HepG2 (cell line): ENCODE data around the gene RRAD. TPM values are rescaled to one million over a fixed set of nuclear protein-coding genes. Genes with fewer than 3 reads are reported as not detected.
A peak's percentile ranks its signal among the peaks of the same experiment; 100 is the strongest.

ENCODE experiments used
- ATAC-seq: fragments of 200-7000 bp; cut with Tn5 transposase; 3 replicates; pipeline ENCODE4 v1.9.1; 2020; ENCODE audit warnings: mild to moderate bottlenecking, moderate library complexity
- BruUV-seq: library from RNA; stranded (reverse); fragments of 400-500 nt; replicated peaks from 2 replicates; lab custom pipeline; 2021; lab: Mats Ljungman, UMichigan
- CTCF ChIA-PET: fragments of 300-600 bp; formaldehyde crosslinking; extraction: SDS; loops from one replicate; lab custom pipeline; 2021; ENCODE audit warnings: low total read pairs, inconsistent platforms, low intra/inter-chr PET ratio; lab: Yijun Ruan, JAX
- POLR2A ChIA-PET: fragments of 350-600 bp; sonication (Branson Sonifier 250); formaldehyde crosslinking; loops from one replicate; lab custom pipeline; 2020; ENCODE audit warnings: antibody characterized with exemption, inconsistent platforms; lab: Yijun Ruan, JAX
- DNase-seq: peaks from one replicate; pipeline ENCODE4 v3.0.0-alpha.2; 2015; ENCODE audit warnings: low spot score
- FAIRE-seq: peaks from 3 replicates; lab custom pipeline; 2011; peaks lifted over from hg19 to GRCh38; lab: Jason Lieb, UNC
- H2AFZ ChIP-seq: one replicate; pipeline ENCODE4 v1.6.1; 2011; ENCODE audit warnings: low read length, inconsistent platforms
- H3K27ac ChIP-seq: fragments of 300-600 bp; 3 replicates; pipeline ENCODE4 v1.8.0; 2011; ENCODE audit warnings: mixed run types, mild to moderate bottlenecking, mixed read lengths, low read length, inconsistent platforms; ENCODE audit not compliant: insufficient read depth; ENCODE audit errors: extremely low read length
- H3K27me3 ChIP-seq, 2 experiments: fragments of 200-600 bp in 1 of 2; 2 replicates in 1 of 2; 3 replicates in 1 of 2; pipeline versions ENCODE4 v1.6.0 to v1.8.0; 2011; ENCODE audit warnings: low read length in 2 of 2, mild to moderate bottlenecking in 2 of 2, moderate library complexity in 2 of 2, inconsistent platforms in 1 of 2; ENCODE audit not compliant: insufficient read depth in 2 of 2, control insufficient read depth in 1 of 2
- H3K36me3 ChIP-seq, 2 experiments: fragments of 200-600 bp in 1 of 2; replicated peaks in 1 of 2; 2 replicates in 1 of 2; 3 replicates in 1 of 2; pipeline versions ENCODE4 v1.5.1 to v1.8.0; 2011; ENCODE audit warnings: low read length in 2 of 2, inconsistent platforms in 1 of 2; ENCODE audit not compliant: insufficient read depth in 2 of 2, control insufficient read depth in 1 of 2
- H3K4me1 ChIP-seq: 2 replicates; pipeline ENCODE4 v1.5.1; 2012; ENCODE audit warnings: low read length, inconsistent platforms; ENCODE audit not compliant: insufficient read depth
- H3K4me2 ChIP-seq: 2 replicates; pipeline ENCODE4 v1.6.0; 2011; ENCODE audit warnings: low read depth, low read length, inconsistent platforms
- H3K4me3 ChIP-seq, 3 experiments: fragments of 200-600 bp in 1 of 3; sonication (generic), shearing (Covaris generic) in 1 of 3; replicated peaks in 1 of 3; 2 replicates each; pipeline ENCODE4 v1.5.1; 2011 to 2016; ENCODE audit warnings: low read length in 3 of 3, inconsistent platforms in 2 of 3, low read depth in 2 of 3, mild to moderate bottlenecking in 2 of 3, control low read depth in 1 of 3, mixed read lengths in 1 of 3; ENCODE audit not compliant: insufficient read depth in 1 of 3
- H3K79me2 ChIP-seq: one replicate; pipeline ENCODE4 v1.6.1; 2011; ENCODE audit warnings: low read length, inconsistent platforms; ENCODE audit not compliant: insufficient read depth
- H3K9ac ChIP-seq: 2 replicates; pipeline ENCODE4 v1.6.0; 2011; ENCODE audit warnings: mild to moderate bottlenecking, low read depth, low read length, inconsistent platforms; ENCODE audit not compliant: insufficient read depth
- H3K9me3 ChIP-seq: 2 replicates; pipeline ENCODE4 v1.5.1; 2012; ENCODE audit warnings: mild to moderate bottlenecking, low read length
- H4K20me1 ChIP-seq: 2 replicates; pipeline ENCODE4 v1.6.0; 2011; ENCODE audit warnings: inconsistent platforms, mild to moderate bottlenecking, low read length, moderate library complexity; ENCODE audit not compliant: insufficient read depth
- ATF1 ChIP-seq: IDR thresholded peaks from 2 replicates; pipeline ENCODE4 v1.6.1; 2016; ENCODE audit warnings: mild to moderate bottlenecking, control low read depth
- CHD4 ChIP-seq: fragments of 200-600 bp; sonication (generic); IDR thresholded peaks from 2 replicates; pipeline ENCODE4 v1.7.0; 2017; ENCODE audit warnings: mild to moderate bottlenecking, low read length, borderline replicate concordance
- EEA1 ChIP-seq: sonication (generic); formaldehyde crosslinking; IDR thresholded peaks from 2 replicates; pipeline ENCODE4 v1.5.1; 2020; ENCODE audit warnings: mild to moderate bottlenecking, missing genetic modification reagents, borderline replicate concordance
- KMT2B ChIP-seq: IDR thresholded peaks from 2 replicates; pipeline ENCODE4 v1.6.1; 2016; ENCODE audit warnings: missing genetic modification reagents, missing compliant biosample characterization
- NFE2L1 ChIP-seq: sonication (generic); formaldehyde crosslinking; IDR thresholded peaks from 2 replicates; pipeline ENCODE4 v1.4.0; 2020; ENCODE audit warnings: missing genetic modification reagents, mild to moderate bottlenecking, borderline replicate concordance
- NKX3-1 ChIP-seq: sonication (generic); formaldehyde crosslinking; IDR thresholded peaks from 2 replicates; pipeline ENCODE4 v1.5.0; 2020; ENCODE audit warnings: missing genetic modification reagents
- PTBP1 ChIP-seq: fragments of 200-400 bp; formaldehyde crosslinking; IDR thresholded peaks from 2 replicates; pipeline ENCODE4 v1.6.1; 2018; ENCODE audit warnings: low read length, low read depth; ENCODE audit not compliant: poor library complexity, severe bottlenecking
- RAD51 ChIP-seq: fragments of 450-650 bp; IDR thresholded peaks from 2 replicates; pipeline ENCODE4 v1.6.1; 2016; ENCODE audit warnings: borderline replicate concordance
- ZBTB21 ChIP-seq: sonication (generic); formaldehyde crosslinking; IDR thresholded peaks from 2 replicates; pipeline ENCODE4 v1.4.0; 2020; ENCODE audit warnings: missing genetic modification reagents
- ZFP36L1 ChIP-seq: sonication (generic); formaldehyde crosslinking; IDR thresholded peaks from 2 replicates; pipeline ENCODE4 v1.8.0; 2022; ENCODE audit warnings: mild to moderate bottlenecking, missing genetic modification reagents, moderate library complexity
- ZNF383 ChIP-seq: sonication (generic); formaldehyde crosslinking; IDR thresholded peaks from 2 replicates; pipeline ENCODE4 v1.4.0; 2020; ENCODE audit warnings: missing genetic modification reagents, mild to moderate bottlenecking, borderline replicate concordance
- ZNF672 ChIP-seq: sonication (generic); formaldehyde crosslinking; IDR thresholded peaks from 2 replicates; pipeline ENCODE4 v1.8.1; 2022; ENCODE audit warnings: missing genetic modification reagents
- ZNF839 ChIP-seq: sonication (generic); formaldehyde crosslinking; IDR thresholded peaks from 2 replicates; pipeline ENCODE4 v1.4.0; 2020; ENCODE audit warnings: missing genetic modification reagents, mild to moderate bottlenecking, borderline replicate concordance
- ZSCAN12 ChIP-seq: sonication (generic); formaldehyde crosslinking; IDR thresholded peaks from 2 replicates; pipeline ENCODE4 v1.9.0; 2021; ENCODE audit warnings: mild to moderate bottlenecking, missing genetic modification reagents
- WGBS: methylation state at CpG from one replicate; pipeline ENCODE4 v1.1.6; 2017; ENCODE audit warnings: low lambda C conversion rate; 5-methylcytosine and 5-hydroxymethylcytosine counted together
- in situ Hi-C: cut with HindIII; loops from 2 replicates; pipeline ENCODE4 v1.10.0; 2017; ENCODE audit warnings: low pct_unique_long_range_greater_than_20kb; ENCODE audit not compliant: extremely low pct_ligation_motif_present
- intact Hi-C: fragments of 100-400 bp; cut with micrococcal nuclease; formaldehyde crosslinking; loops from one replicate; pipeline ENCODE4 v1.10.0; 2022; ENCODE audit not compliant: unreplicated experiment
- polyA plus RNA-seq, 8 experiments: library from polyadenylated mRNA; depleted of rRNA in 3 of 8; stranded (reverse) in 7 of 8; unstranded in 1 of 8; fragments of >200 nt; fragmentation: Illumina TruSeq in 4 of 8; extraction: Trizol in 4 of 8; gene quantifications; 2 replicates each; pipeline versions ENCODE4 v1.2.1 to v1.2.3, GENCODE V29; 2011 to 2016; ENCODE audit warnings: low read depth in 4 of 8, missing spikeins in 1 of 8, mixed read lengths in 1 of 8; ENCODE audit not compliant: insufficient read depth in 1 of 8
- total RNA-seq, 5 experiments: library from RNA; depleted of rRNA; stranded (reverse); fragments of >200 nt; fragmentation: Illumina TruSeq; extraction: Trizol; gene quantifications; 2 replicates each; pipeline ENCODE4 v1.2.3, GENCODE V29; 2016; ENCODE audit warnings: low read depth in 1 of 5
- TF ChIP-seq, protein P1 (sequence below): sonication (generic); formaldehyde crosslinking; IDR thresholded peaks from 2 replicates; pipeline ENCODE4 v1.5.0; 2020; ENCODE audit warnings: mild to moderate bottlenecking, low read depth, missing genetic modification reagents, borderline replicate concordance
- TF ChIP-seq, protein P2 (sequence below): sonication (generic); formaldehyde crosslinking; conservative IDR thresholded peaks from 2 replicates; pipeline ENCODE4 v1.4.0; 2020; ENCODE audit warnings: missing genetic modification reagents
- TF ChIP-seq, protein P3 (sequence below): sonication (generic); formaldehyde crosslinking; IDR thresholded peaks from 2 replicates; pipeline ENCODE4 v1.4.0; 2020; ENCODE audit warnings: mild to moderate bottlenecking, low read depth, missing genetic modification reagents
- TF ChIP-seq, protein P4 (sequence below): sonication (generic); formaldehyde crosslinking; IDR thresholded peaks from 2 replicates; pipeline ENCODE4 v1.8.0; 2022; ENCODE audit warnings: low read depth, missing genetic modification reagents

The RRAD gene
- total and polyA plus RNA-seq, 2 of the 13 experiments (the other 11 are each of a cell fraction or from before 2014, with no cell fraction given): 0.80 to 1.1 TPM

DNA sequence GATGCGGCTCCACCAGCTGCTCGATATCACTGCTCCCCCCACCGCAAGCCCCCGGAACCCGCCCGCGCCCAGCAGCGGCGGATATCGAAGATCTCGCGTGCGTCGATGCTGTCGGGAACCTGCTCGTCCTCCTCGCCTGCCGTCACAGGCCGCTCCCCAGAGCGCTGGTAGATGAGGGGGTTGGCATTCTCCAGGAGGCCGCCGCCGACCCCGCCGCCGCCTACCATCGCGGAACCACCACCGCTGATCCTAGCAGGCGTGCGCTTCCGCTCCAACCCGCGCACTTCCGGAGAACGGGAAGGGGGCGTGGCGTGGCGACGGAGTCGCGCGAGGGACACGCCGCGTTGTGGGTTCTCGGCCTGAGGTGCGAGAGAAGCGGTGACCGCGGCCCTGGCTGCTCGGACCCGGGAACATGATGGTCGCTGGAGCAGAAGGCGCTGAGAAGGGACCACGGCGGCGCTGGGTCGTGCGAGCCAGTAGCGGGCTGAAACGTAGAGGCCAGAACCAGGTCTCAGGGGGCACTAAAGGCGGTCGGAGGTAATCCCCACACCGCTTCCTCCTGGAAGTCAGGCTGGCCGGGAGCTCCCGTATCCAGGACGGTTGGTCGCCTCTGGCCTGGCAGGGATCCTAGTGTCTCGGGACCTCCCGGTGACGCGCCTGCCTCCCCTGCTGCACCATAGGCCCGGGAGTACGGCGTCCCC, 9.0 kb upstream of the RRAD start, which contains the start of gene CIAO2B:
Gene CIAO2B, minus strand, starts transcription at position 265 of the 701 bp plus-strand sequence. Its CDS starts 38 bp downstream, at position 227.
- peak; percentile 76 for FAIRE-seq
- H2AFZ ChIP-seq: no peak within 1 kb of the TSS
- intact Hi-C loops (loop anchor here (1.0 kb wide), 1 partner anchor 177 kb away; no protein-coding TSS in a partner anchor), in situ Hi-C loops (no loop called here)
- peak within 1 kb of the TSS; percentile 81 for H3K27ac ChIP-seq
- H4K20me1 ChIP-seq: no peaks in the 10 kb centered on the region; the same call in 1 of the 2 replicates
- peak; percentile 77 for DNase-seq
- ChIA-PET POLR2A (interaction anchor here (0.7 to 2.4 kb wide), 11 partner anchors 8 to 133 kb away, joined by 3 to 20 read pairs (median 3); partner anchors contain the start of genes CDH16 and PDP2), CTCF (no interaction called here)
- no peaks in the 10 kb centered on the region for H3K9me3 ChIP-seq
- H3K4me3 ChIP-seq: peak within 1 kb of the TSS; percentile 81 to 89 (median 88)
- H3K27me3 ChIP-seq: no peaks in the 10 kb centered on the region; a peak in 1 of 5 replicates
- H3K79me2 ChIP-seq: peaks cover 33% of the 10 kb centered on the region
- H3K4me1 ChIP-seq: peaks cover 65% of the 10 kb centered on the region
- peak within 1 kb of the TSS; percentile 89 for H3K4me2 ChIP-seq
- 0% methylated on average over 24 of the region's 76 CpGs for WGBS
- peak; percentile 69 for ATAC-seq
- peak within 1 kb of the TSS; percentile 90 for H3K9ac ChIP-seq
- BruUV-seq: no TSS peak
- H3K36me3 ChIP-seq: peaks cover 6 to 18% of the 10 kb centered on the region in 2 experiments; a peak in 4 of 5 replicates
- TF ChIP-seq NFE2L1 (no peak), KMT2B (peak; percentile 97), ATF1 (CRISPR knock-in tag) (no peak), PTBP1 (no peak), EEA1 (CRISPR knock-in tag) (peak; percentile 64), NKX3-1 (peak; percentile 88; the same call in 1 of the 2 replicates), ZBTB21 (CRISPR knock-in tag) (peak; percentile 37; the same call in 1 of the 2 replicates), CHD4 (no peak), ZSCAN12 (peak; percentile 81; the same call in 1 of the 2 replicates), RAD51 (no peak), ZFP36L1 (CRISPR knock-in tag) (peak; percentile 83; the same call in 1 of the 2 replicates), ZNF839 (no peak), ZNF672 (0 out of 2 replicates have a peak, but pooled peaks have one; percentile 76), ZNF383 (CRISPR knock-in tag) (no peak)
- TF ChIP-seq, protein P1, sequence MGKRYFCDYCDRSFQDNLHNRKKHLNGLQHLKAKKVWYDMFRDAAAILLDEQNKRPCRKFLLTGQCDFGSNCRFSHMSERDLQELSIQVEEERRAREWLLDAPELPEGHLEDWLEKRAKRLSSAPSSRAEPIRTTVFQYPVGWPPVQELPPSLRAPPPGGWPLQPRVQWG (CRISPR knock-in tag): no peak
- TF ChIP-seq, protein P2, sequence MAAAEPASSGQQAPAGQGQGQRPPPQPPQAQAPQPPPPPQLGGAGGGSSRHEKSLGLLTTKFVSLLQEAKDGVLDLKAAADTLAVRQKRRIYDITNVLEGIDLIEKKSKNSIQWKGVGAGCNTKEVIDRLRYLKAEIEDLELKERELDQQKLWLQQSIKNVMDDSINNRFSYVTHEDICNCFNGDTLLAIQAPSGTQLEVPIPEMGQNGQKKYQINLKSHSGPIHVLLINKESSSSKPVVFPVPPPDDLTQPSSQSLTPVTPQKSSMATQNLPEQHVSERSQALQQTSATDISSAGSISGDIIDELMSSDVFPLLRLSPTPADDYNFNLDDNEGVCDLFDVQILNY (CRISPR knock-in tag): peak; percentile 58
- TF ChIP-seq, protein P3, sequence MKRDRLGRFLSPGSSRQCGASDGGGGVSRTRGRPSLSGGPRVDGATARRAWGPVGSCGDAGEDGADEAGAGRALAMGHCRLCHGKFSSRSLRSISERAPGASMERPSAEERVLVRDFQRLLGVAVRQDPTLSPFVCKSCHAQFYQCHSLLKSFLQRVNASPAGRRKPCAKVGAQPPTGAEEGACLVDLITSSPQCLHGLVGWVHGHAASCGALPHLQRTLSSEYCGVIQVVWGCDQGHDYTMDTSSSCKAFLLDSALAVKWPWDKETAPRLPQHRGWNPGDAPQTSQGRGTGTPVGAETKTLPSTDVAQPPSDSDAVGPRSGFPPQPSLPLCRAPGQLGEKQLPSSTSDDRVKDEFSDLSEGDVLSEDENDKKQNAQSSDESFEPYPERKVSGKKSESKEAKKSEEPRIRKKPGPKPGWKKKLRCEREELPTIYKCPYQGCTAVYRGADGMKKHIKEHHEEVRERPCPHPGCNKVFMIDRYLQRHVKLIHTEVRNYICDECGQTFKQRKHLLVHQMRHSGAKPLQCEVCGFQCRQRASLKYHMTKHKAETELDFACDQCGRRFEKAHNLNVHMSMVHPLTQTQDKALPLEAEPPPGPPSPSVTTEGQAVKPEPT: no peak
- TF ChIP-seq, protein P4, sequence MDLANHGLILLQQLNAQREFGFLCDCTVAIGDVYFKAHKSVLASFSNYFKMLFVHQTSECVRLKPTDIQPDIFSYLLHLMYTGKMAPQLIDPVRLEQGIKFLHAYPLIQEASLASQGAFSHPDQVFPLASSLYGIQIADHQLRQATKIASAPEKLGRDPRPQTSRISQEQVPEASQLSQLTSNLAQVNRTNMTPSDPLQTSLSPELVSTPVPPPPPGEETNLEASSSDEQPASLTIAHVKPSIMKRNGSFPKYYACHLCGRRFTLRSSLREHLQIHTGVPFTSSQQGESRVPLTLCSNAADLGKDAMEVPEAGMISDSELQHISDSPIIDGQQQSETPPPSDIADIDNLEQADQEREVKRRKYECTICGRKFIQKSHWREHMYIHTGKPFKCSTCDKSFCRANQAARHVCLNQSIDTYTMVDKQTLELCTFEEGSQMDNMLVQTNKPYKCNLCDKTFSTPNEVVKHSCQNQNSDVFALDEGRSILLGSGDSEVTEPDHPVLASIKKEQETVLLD: peak; percentile 79
